HG03064 (cell line): Measurements from ENCODE around the gene TRIM47.
"Not testable (repeated sequence)": the region's sequence is repeated elsewhere in the genome, so short reads cannot be mapped to it uniquely, and the experiment has no call there.

Source experiments
- ATAC-seq: cut with Tn5 transposase; IDR thresholded peaks from one replicate; pipeline ENCODE4 v1.9.1; 2021; ENCODE audit warnings: low read depth; ENCODE audit not compliant: unreplicated experiment

Gene TRIM47

GRCh38 chr17:75892556-75893224 is 14.3 kb upstream of the TRIM47 start:
- ATAC-seq, result no peak

GRCh38 chr17:75891605-75892555 is 13.5 kb upstream of the TRIM47 start:
- ATAC-seq, result no peak

GRCh38 chr17:75891022-75891604 is 12.7 kb upstream of the TRIM47 start:
- ATAC-seq, result no peak

GRCh38 chr17:75889454-75889853 is 11.1 kb upstream of the TRIM47 start:
- ATAC-seq, result no peak

GRCh38 chr17:75888484-75888883 is 10.1 kb upstream of the TRIM47 start:
- no peak for ATAC-seq

- not testable (repeated sequence) for ATAC-seq
These were observed 7.5 kb upstream of the TRIM47 start for GRCh38 chr17:75885860-75886259.

- ATAC-seq, result no peak
These were observed 7.0 kb upstream of the TRIM47 start for GRCh38 chr17:75885431-75885830.

- no peak for ATAC-seq
These were observed 3.5 kb upstream of the TRIM47 start for GRCh38 chr17:75881678-75882454.

- ATAC-seq, result no peak
These were observed 1.9 kb upstream of the TRIM47 start for GRCh38 chr17:75880266-75880665.

- ATAC-seq, result no peak
These were observed 618 bp downstream of the TRIM47 start for GRCh38 chr17:75877752-75878173.

GRCh38 chr17:75876938-75877751 is 1.2 kb downstream of the TRIM47 start:
- ATAC-seq, result no peak

- no peak for ATAC-seq
These were observed 2.0 kb downstream of the TRIM47 start for GRCh38 chr17:75876190-75876937.

GRCh38 chr17:75875940-75876189 is 2.5 kb downstream of the TRIM47 start:
- ATAC-seq, result no peak

GRCh38 chr17:75875182-75875939 is 3.0 kb downstream of the TRIM47 start:
- no peak for ATAC-seq

GRCh38 chr17:75874323-75875181 is 3.8 kb downstream of the TRIM47 start:
- no peak for ATAC-seq

GRCh38 chr17:75873587-75874322 is 4.6 kb downstream of the TRIM47 start:
- no peak for ATAC-seq
